ENCODE measurements around the gene MICA. TPM values are rescaled to one million over a fixed set of nuclear protein-coding genes. Genes with fewer than 3 reads are reported as not detected.

MICA gene
- total and polyA plus RNA-seq, 2 experiments from 2014 or later, result 36.0 to 41.9 TPM

- no peaks in the 10 kb centered on the region for H3K9me2 ChIP-seq (replicated peaks; ENCODE audit: insufficient read depth)
- H3K36me3 ChIP-seq (replicated peaks; ENCODE audit: insufficient read depth, low read depth), result no peaks in the 10 kb centered on the region
- H3K27me3 ChIP-seq, result no peaks in the 10 kb centered on the region
- no peaks in the 10 kb centered on the region for H3K79me2 ChIP-seq
- no peak overlapping the region for H3K4me2 ChIP-seq
- WGBS (ENCODE audit: low lambda C conversion rate, missing lambda C conversion rate), result 95% methylated on average over 2 of the region's 2 CpGs
- no peaks in the 10 kb centered on the region for H3K9me3 ChIP-seq (ENCODE audit: low read depth)
- no peak overlapping the region for H2AFZ ChIP-seq
- DNase-seq (ENCODE audit: low spot score), result no peak
- H3K4me3 ChIP-seq, result no peak overlapping the region
- no peaks in the 10 kb centered on the region for H4K20me1 ChIP-seq (ENCODE audit: insufficient read depth, poor library complexity, severe bottlenecking)
- no peak for TF ChIP-seq EZH2 (IDR thresholded peaks at IDR 0.05; ENCODE audit: borderline replicate concordance)
- TF ChIP-seq CTCF (IDR thresholded peaks at IDR 0.05; ENCODE audit: poor library complexity), result no peak
- no peak for TF ChIP-seq EZH2phosphoT487 (IDR thresholded peaks at IDR 0.05; ENCODE audit: low read depth, severe bottlenecking, unreplicated experiment)
- H3K4me1 ChIP-seq (ENCODE audit: insufficient read depth), result no peaks in the 10 kb centered on the region
- no peak overlapping the region for H3K27ac ChIP-seq
These were observed 17.2 kb downstream of the MICA start for GRCh38 chr6:31420546-31420945.

GRCh38 chr6:31422587-31422986, 19.2 kb downstream of the MICA start:
- no peak overlapping the region for H3K4me3 ChIP-seq
- H4K20me1 ChIP-seq (ENCODE audit: insufficient read depth, poor library complexity, severe bottlenecking), result no peaks in the 10 kb centered on the region
- H3K27me3 ChIP-seq, result no peaks in the 10 kb centered on the region
- no peaks in the 10 kb centered on the region for H3K9me2 ChIP-seq (replicated peaks; ENCODE audit: insufficient read depth)
- 93% methylated on average over 3 of the region's 3 CpGs for WGBS (ENCODE audit: low lambda C conversion rate, missing lambda C conversion rate)
- H3K4me2 ChIP-seq, result no peak overlapping the region
- TF ChIP-seq EZH2 (IDR thresholded peaks at IDR 0.05; ENCODE audit: borderline replicate concordance) (no peak), CTCF (IDR thresholded peaks at IDR 0.05; ENCODE audit: poor library complexity) (no peak), EZH2phosphoT487 (IDR thresholded peaks at IDR 0.05; ENCODE audit: low read depth, severe bottlenecking, unreplicated experiment) (no peak)
- no peak for DNase-seq (ENCODE audit: low spot score)
- H3K27ac ChIP-seq, result no peak overlapping the region
- no peaks in the 10 kb centered on the region for H3K36me3 ChIP-seq (replicated peaks; ENCODE audit: insufficient read depth, low read depth)
- no peaks in the 10 kb centered on the region for H3K4me1 ChIP-seq (ENCODE audit: insufficient read depth)
- H2AFZ ChIP-seq, result no peak overlapping the region
- no peaks in the 10 kb centered on the region for H3K79me2 ChIP-seq
- H3K9me3 ChIP-seq (ENCODE audit: low read depth), result no peaks in the 10 kb centered on the region

DNA sequence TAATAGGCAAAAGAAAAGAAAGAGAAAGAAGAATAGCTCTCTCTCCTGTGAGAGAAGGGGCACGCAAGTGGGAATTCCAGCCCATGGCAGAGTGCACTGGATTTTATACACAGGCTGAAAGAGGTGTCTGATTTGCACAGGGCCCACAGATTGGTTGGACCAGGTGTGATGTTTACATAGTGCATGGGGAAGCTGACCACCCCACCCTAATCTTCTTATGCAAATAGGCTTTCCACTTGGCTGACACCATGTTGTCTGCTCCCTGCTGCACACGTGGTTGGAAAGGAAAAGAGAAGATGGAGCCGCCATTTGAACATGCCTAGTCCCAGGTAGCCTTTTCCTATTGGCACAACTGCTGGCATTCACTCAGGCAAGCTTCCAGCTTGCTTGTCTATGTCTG, 20.2 kb downstream of the MICA start:
- no peaks in the 10 kb centered on the region for H4K20me1 ChIP-seq (ENCODE audit: insufficient read depth, poor library complexity, severe bottlenecking)
- no peaks in the 10 kb centered on the region for H3K9me2 ChIP-seq (replicated peaks; ENCODE audit: insufficient read depth)
- H3K4me3 ChIP-seq, result no peak overlapping the region
- no peaks in the 10 kb centered on the region for H3K27me3 ChIP-seq
- no peak overlapping the region for H3K4me2 ChIP-seq
- H3K79me2 ChIP-seq, result no peaks in the 10 kb centered on the region
- WGBS (ENCODE audit: low lambda C conversion rate, missing lambda C conversion rate), result 65% methylated on average over 3 of the region's 3 CpGs
- no peak overlapping the region for H3K27ac ChIP-seq
- TF ChIP-seq CTCF (IDR thresholded peaks at IDR 0.05; ENCODE audit: poor library complexity) (no peak), EZH2phosphoT487 (IDR thresholded peaks at IDR 0.05; ENCODE audit: low read depth, severe bottlenecking, unreplicated experiment) (no peak), EZH2 (IDR thresholded peaks at IDR 0.05; ENCODE audit: borderline replicate concordance) (no peak)
- no peaks in the 10 kb centered on the region for H3K4me1 ChIP-seq (ENCODE audit: insufficient read depth)
- H3K36me3 ChIP-seq (replicated peaks; ENCODE audit: insufficient read depth, low read depth), result no peaks in the 10 kb centered on the region
- DNase-seq (ENCODE audit: low spot score), result no peak
- no peaks in the 10 kb centered on the region for H3K9me3 ChIP-seq (ENCODE audit: low read depth)
- H2AFZ ChIP-seq, result no peak overlapping the region
